Mucosa of rectum (tissue), 2 donors: ENCODE results near the gene BEGAIN.

Experiments
- H3K27ac ChIP-seq, 2 donors: one replicate each; pipeline ENCODE4 v1.7.0; 2013; ENCODE audit warnings: inconsistent platforms in 2 of 2, low read depth in 2 of 2, low read length in 2 of 2
- H3K27me3 ChIP-seq, 2 donors: one replicate each; pipeline ENCODE4 v1.7.0; 2013; ENCODE audit warnings: low read length in 2 of 2; ENCODE audit not compliant: control insufficient read depth in 2 of 2, insufficient read depth in 2 of 2
- H3K36me3 ChIP-seq, 2 donors: one replicate each; pipeline ENCODE4 v1.7.0; 2013; ENCODE audit warnings: low read length in 2 of 2; ENCODE audit not compliant: control insufficient read depth in 2 of 2, insufficient read depth in 2 of 2
- H3K4me1 ChIP-seq, 2 donors: one replicate each; pipeline ENCODE4 v1.7.0; 2013; ENCODE audit warnings: low read length in 2 of 2, mild to moderate bottlenecking in 1 of 2; ENCODE audit not compliant: control insufficient read depth in 2 of 2, insufficient read depth in 2 of 2
- H3K4me3 ChIP-seq, 2 donors: one replicate each; pipeline ENCODE4 v1.7.0; 2013; ENCODE audit warnings: low read length in 2 of 2
- H3K9ac ChIP-seq, 2 donors: one replicate each; pipeline ENCODE4 v1.7.0; 2013; ENCODE audit warnings: low read length in 2 of 2, low read depth in 1 of 2, mild to moderate bottlenecking in 1 of 2
- H3K9me3 ChIP-seq, 2 donors: one replicate each; pipeline ENCODE4 v1.7.0; 2013; ENCODE audit warnings: low read length in 2 of 2; ENCODE audit not compliant: control insufficient read depth in 2 of 2
- donor health status: healthy.
- donor health status: Normal muscosa, but diverticular disease.

The BEGAIN gene

GRCh38 chr14:100616854-100617409, 29.7 kb upstream of the BEGAIN start:
- H3K9ac ChIP-seq: no peak overlapping the region
- H3K27me3 ChIP-seq: no peaks in the 10 kb centered on the region
- H3K4me1 ChIP-seq: peaks cover 6 to 19% of the 10 kb centered on the region in 2 donors
- H3K36me3 ChIP-seq: no peaks in the 10 kb centered on the region
- no peak overlapping the region for H3K27ac ChIP-seq
- no peaks in the 10 kb centered on the region for H3K9me3 ChIP-seq
- H3K4me3 ChIP-seq: no peak overlapping the region

DNA sequence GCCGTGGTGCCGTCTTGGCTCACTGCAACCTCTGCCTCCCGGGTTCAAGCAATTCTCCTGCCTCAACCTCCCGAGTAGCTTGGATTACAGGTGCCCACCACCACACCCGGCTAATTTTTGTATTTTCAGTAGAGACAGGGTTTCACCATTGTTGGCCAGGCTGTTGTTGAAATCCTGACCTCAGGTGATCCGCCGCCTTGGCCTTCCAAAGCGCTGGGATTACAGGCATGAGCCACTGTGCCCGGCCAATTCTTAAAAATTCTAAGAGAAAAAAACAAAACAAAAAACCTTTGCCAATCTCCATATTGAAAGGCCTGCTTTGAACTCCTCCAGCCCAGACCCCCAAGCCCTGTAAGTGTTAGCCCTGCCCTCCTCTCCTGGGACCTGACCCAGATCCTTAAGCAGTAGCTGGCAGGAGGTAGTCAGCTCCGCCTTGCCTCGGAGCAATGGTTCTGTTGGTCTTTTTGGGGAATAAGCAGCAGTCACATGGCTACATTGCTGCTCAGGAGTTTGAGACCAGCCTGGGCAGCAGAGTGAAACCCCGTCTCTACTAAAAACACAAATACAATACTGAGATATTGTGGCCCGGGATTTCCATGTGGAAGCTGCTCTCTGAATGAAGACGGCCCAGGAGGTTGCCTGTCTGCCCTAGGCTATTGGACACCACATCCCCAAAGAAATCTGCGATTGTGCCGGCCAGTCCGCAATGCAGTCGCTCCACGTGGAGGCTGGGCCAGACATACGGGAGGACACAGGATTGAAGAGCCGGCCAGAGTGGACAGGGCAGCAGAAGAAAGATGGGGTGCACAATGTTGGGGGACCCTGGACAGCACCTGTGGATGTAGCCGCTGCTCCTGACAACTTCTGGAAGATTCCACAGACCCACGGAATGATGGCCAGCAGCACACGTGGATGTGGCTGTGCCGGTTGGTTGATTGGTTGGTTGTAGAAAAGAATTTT, 28.8 kb upstream of the BEGAIN start:
- Histone ChIP-seq H3K27me3 (no peaks in the 10 kb centered on the region), H3K9ac (no peak overlapping the region)

DNA sequence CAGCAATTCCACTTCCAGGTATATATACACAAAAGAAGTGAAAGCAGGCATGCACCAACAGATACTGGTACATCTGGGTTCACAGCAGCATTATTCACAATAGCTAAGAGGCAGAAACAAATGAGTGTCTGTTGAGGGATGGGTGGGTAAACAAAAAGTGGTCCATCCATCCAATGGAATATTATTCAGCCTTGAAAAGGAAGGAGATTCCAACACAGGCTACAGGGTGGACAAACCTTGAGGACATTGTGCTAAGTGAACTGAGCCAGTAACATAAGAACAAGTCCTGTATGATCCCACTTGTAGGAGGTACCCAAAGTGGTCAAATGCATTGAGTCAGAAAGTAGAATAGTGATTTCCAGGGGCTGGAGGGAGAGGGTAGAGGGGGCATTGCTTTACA, 27.6 kb upstream of the BEGAIN start:
- H3K4me3 ChIP-seq: no peak overlapping the region
- H3K9ac ChIP-seq: no peak overlapping the region
- no peaks in the 10 kb centered on the region for H3K27me3 ChIP-seq
- no peaks in the 10 kb centered on the region for H3K9me3 ChIP-seq
- H3K27ac ChIP-seq: no peak overlapping the region
- no peaks in the 10 kb centered on the region for H3K36me3 ChIP-seq
- peaks cover 6 to 17% of the 10 kb centered on the region in 2 donors for H3K4me1 ChIP-seq

More for the DNA sequence above, 28.8 kb upstream of the BEGAIN start:
- Histone ChIP-seq H3K27ac (no peak overlapping the region), H3K36me3 (no peaks in the 10 kb centered on the region), H3K4me1 (peaks cover 6 to 17% of the 10 kb centered on the region in 2 donors), H3K9me3 (no peaks in the 10 kb centered on the region), H3K4me3 (no peak overlapping the region)

- Histone ChIP-seq H3K27ac (no peak overlapping the region), H3K36me3 (no peaks in the 10 kb centered on the region), H3K27me3 (no peaks in the 10 kb centered on the region), H3K9ac (no peak overlapping the region), H3K4me3 (no peak overlapping the region), H3K4me1 (peaks cover 0 to 8% of the 10 kb centered on the region in 2 donors), H3K9me3 (no peaks in the 10 kb centered on the region)
These were observed 25.8 kb upstream of the BEGAIN start for GRCh38 chr14:100612986-100613385.

DNA sequence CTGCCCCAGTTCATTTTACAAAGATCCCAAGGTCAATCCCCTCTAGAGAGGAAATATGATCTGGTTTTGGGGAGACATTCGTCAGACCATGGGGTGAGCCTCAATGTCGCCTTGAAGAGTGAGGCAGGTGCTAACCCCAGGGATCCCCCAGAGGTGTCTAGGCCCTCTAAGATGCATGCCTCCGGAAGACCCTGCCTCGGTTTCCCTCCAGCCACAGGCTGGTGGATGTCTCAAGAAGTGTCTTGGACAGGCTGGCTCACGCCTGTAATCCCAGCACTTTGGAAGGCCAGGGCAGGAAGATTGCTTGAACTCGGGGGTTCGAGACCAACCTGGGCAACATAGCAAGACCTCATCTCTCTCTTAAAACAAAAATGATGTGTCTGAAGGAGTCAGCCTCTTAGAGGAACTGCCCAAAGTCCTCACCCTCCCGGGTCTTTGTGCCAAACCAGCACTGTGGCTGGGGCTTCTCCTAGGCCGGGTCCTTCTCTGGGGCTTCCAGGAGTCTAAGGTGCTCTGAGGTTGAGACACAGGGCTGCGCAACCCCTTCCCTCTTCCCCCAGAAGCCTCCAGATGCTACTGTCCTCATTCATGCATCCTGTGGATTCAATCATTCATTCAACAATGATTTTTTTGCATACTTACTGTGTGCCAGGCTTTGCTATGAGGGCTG, 24.7 kb upstream of the BEGAIN start:
- no peak overlapping the region for H3K9ac ChIP-seq
- H3K27ac ChIP-seq: no peak overlapping the region
- H3K27me3 ChIP-seq: no peaks in the 10 kb centered on the region
- H3K4me3 ChIP-seq: no peak overlapping the region
- H3K36me3 ChIP-seq: no peaks in the 10 kb centered on the region
- peaks cover 0 to under 1% of the 10 kb centered on the region in 2 donors for H3K4me1 ChIP-seq
- no peaks in the 10 kb centered on the region for H3K9me3 ChIP-seq

DNA sequence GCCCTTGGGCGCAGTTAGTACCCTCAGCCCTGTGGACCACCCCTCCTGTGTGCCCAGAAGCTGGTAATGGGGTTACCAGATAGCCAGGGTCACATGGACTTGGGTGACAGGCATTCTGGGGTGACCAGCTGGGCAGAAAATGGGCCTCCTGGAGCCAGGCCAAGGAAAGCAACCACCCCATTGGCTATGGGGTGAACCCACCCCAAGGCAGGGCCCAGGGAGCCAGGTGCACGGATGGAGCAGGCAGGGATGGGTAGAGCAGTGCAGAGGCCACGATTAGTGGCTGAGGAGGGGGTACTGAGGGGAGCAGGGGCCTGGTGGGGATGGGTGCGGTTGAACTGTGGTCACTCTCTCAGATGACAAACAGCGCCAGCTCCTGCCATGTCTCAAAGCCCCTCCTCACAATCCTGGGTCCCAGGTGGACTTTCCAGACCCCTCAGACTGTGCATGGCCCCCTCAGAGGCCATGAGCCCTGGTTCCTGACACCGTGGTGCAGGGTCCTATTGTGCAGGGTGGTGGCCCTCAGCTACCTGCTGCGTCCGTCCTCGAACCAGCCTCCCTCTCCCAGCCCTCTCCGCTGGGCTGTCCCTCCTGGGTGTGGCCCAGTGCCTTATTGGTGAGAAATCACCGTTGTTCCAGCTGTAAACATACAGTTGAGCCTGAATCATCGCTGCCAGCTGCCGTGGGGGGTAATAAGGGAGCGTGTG, 23.4 kb upstream of the BEGAIN start:
- no peaks in the 10 kb centered on the region for H3K36me3 ChIP-seq
- no peaks in the 10 kb centered on the region for H3K4me1 ChIP-seq
- H3K9me3 ChIP-seq: no peaks in the 10 kb centered on the region
- H3K4me3 ChIP-seq: no peak overlapping the region
- H3K27ac ChIP-seq: no peak overlapping the region
- H3K27me3 ChIP-seq: no peaks in the 10 kb centered on the region
- H3K9ac ChIP-seq: no peak overlapping the region

DNA sequence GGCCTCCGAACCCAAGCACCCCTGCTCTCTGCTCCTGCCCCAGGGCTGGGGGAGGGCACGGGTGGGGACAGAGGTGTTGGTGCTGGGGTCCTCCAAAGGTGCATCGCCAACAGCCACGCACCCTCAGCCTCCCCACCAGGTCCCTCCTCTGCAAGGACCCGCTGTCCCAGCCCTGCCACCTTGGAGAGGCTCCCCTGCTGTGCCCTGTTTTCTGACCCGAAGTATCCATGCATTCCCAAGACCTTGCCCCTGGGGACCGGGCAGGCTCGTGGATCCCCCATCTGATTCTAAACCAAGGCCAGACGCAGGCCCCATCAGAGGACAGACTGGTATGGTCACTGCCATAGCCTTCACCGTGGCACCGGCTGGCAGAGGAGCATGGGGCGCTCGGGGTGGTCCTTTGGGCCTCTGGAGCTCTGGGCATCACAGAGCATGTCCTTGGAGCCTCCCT, 22.7 kb upstream of the BEGAIN start:
- Histone ChIP-seq H3K9ac (no peak overlapping the region), H3K9me3 (no peaks in the 10 kb centered on the region), H3K4me3 (no peak overlapping the region), H3K4me1 (no peaks in the 10 kb centered on the region), H3K36me3 (no peaks in the 10 kb centered on the region), H3K27ac (no peak overlapping the region), H3K27me3 (no peaks in the 10 kb centered on the region)

DNA sequence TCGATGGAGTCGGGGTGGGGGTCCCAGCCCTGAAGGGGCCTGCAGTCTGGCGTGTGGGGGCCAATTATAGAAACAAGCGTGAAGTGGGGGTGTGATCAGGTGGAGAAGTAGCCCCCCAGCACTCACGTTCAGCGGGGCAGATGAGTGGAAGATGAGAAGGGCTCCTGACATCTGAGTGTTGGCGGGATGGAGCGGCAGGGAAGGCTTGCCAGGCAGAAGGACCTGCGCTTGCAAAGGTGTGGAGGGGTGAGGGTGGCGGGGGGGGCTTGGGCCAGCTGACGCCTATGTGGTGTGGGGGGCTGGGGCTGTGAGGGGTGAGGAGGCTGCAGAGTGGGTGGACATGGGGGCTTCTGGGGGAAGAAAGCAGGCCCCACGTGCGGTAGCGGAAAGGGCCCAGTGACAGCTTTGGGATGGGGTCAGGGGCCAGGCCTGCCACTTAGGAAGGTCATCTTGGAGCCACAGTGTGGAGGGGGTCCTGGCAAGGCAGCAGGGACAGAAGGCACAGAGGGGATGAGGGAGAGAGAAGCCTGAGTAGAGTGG, 22.2 kb upstream of the BEGAIN start:
- no peak overlapping the region for H3K9ac ChIP-seq
- H3K36me3 ChIP-seq: no peaks in the 10 kb centered on the region
- no peak overlapping the region for H3K27ac ChIP-seq
- no peaks in the 10 kb centered on the region for H3K9me3 ChIP-seq
- no peak overlapping the region for H3K4me3 ChIP-seq
- no peaks in the 10 kb centered on the region for H3K4me1 ChIP-seq
- H3K27me3 ChIP-seq: no peaks in the 10 kb centered on the region

DNA sequence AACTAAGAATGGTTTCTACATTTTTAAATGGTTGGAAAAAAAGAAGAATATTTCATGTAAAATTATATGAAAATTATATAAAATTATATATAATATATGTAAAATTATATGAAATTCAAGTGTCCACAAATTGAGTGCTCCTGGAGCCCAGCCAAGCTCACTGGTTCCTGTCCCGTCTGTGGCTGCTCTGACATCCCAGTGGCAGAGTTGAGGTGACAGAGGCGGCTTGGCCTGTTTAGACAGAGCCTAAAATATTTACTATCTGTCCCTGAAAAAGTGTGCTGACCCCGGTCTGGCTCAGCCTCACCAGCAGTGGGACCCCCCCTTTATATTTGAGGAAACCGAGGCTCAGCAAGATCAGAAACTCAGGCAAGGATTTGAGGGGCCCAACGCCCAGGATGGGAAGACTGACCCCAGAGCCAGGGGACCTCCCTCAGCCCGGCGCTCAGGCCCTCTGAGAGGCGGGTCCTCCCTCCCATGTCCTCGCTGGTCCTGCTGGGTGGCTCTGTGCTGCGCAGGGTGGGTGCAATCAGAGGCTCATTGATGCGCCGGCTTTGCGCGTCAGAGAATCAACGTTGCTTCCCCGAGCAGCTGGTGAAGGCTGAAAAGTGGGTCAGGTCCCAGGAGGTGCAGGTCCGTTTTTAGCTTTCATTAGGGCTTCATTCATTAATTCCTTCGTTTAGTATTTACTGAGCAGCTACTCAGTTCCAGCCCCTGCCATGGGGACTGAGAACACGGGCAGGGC, 21.5 kb upstream of the BEGAIN start:
- Histone ChIP-seq H3K4me3 (no peak overlapping the region), H3K27me3 (no peaks in the 10 kb centered on the region), H3K36me3 (no peaks in the 10 kb centered on the region), H3K27ac (no peak overlapping the region), H3K9me3 (no peaks in the 10 kb centered on the region), H3K4me1 (no peaks in the 10 kb centered on the region), H3K9ac (no peak overlapping the region)
